Activated T-cell treated with anti-CD3 and anti-CD28 coated beads, Interleukin-2, amount 50 U/mL, for 48 hours (primary cell): ENCODE measurements around the gene WHAMM.
A peak's percentile ranks its signal among the peaks of the same experiment; 100 is the strongest.
"Not testable (repeated sequence)": the region's sequence is repeated elsewhere in the genome, so short reads cannot be mapped to it uniquely, and the experiment has no call there.

Experiments
- DNase-seq, 2 experiments: peaks; one replicate each; pipeline ENCODE4 v3.0.0-alpha.2; 2020

WHAMM gene

DNA sequence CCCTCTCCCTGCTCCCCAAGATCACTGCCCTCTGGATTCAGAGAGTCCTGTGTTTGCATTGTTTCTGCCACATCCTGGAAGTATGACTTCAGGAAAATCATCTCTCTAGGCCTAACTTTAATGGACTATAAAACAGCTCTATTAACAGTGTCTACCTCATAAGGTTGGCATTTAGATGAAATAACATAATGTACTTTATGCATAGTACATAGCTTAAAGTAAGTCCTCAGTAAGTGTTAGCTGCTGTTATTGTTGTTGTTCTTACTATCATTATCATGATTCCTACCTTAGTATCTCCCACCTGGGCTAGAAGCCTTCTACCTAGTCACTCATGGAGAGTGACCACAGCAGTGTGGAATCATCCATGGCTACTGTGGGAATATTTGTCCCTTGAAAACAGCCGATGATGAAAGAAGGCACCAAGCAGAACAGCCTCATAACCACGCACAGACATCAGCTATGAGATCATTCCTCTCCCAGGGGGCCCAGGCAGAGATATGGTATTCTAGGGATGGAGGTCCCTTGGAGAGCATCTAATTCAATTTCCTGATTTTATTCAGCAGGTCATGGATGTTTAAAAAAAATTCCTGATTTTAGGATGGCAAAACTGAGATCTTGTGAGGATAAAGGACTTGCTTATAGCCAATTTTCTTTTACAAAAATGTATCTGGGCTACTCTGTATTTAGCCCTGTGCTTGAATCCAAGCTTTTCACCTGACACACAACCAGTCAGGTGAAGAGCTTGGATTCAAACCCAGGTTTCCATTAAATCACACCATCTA, 5.4 kb upstream of the WHAMM start:
- DNase-seq, result no peak

DNA sequence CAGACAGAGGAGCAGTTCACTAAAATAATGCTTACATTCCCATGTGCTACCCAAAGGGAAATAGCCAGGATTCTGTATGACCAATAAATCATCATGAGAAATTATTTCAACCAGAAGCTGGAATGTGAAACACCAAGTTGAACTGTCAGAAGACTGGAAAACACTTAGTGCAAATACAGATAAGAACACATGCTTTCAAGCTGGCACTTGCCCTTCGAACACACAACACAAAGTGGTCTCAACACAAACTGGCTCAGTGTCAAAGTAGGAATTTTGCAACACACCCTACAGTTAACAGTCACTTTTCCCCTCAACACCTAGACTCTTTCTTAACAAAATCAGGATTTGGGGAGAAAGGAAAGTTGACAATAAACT, 4.9 kb upstream of the WHAMM start:
- no peak for DNase-seq

DNA sequence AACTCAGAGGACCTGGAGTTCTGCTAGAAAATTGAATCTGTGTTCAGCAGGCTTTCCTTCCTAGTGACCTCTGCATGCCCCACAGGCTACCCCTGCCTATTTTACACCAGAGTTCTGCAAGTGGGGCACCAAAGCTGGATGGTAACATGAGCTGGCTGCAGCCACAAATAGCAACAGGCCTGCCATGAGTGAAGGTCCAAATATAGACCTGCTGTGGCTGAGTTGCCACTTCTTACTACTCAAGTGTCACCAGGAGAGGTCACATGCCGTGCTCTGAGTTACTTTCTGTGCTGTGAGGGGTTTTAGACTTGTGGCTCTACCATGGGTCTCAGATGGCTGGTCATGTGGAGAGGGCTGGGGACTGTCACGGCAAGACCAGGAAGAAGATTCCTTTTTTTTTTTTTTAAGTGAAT, 3.4 kb upstream of the WHAMM start, which contains the start of gene FSD2:
TSS of gene FSD2 (minus strand) at position 76 of the 413 bp plus-strand sequence. CDS start 18,679 bp downstream, outside the sequence.
- DNase-seq, result no peak

- DNase-seq, result no peak
Observed at GRCh38 chr15:82807920-82808633, 1.4 kb upstream of the WHAMM start.

DNA sequence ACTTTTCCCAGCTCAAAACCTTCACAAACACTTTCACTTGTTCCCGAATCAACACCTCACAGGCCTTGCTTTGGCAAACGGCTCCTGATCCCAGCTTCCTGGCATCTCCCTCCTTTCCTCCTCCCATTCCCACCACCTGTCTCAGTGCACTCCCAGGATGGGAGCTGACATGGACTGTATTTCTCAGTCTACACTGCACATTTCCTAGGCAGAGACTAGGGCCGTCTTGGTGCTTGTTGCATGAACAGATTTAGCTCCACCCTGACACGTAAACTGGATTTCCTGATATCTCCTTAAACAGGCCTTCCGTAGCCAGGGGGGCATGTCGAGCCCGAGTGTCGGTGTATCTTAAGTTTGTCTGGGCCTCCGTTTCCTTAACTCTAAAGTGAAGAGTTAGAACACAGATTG, 790 bp upstream of the WHAMM start:
- no peak for DNase-seq

- peak in 1 of 2 experiments; percentile 47 for DNase-seq
Observed at GRCh38 chr15:82810061-82810889, 847 bp downstream of the WHAMM start.

DNA sequence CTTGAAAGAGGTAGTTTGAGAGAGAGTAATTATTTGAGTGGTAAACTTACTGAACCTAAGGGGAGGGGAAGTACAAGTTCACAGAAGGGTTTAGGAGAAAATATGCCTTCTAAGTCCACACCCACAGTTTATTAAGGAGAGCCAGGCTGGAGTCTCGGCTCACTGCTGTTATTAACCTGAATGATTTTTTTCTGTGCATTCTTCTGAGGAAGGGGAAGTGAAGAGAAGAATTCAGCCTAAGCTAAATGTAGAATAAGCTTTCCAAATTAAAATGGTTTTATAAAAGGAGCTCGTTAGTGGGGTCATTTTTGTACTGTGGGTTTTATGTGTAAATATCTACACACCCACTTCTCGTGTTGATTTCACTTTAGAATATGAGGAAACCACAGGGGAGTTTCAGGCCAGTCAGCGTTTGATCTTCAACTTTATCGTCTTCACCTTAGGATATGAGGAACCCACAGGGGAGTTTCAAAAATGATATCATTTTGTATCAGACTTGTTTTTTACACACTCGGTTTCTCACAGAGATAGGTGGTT, 1.5 kb downstream of the WHAMM start:
- peak; percentile 30 to 39 for DNase-seq

- no peak for DNase-seq
Observed at GRCh38 chr15:82812994-82813393, 3.6 kb downstream of the WHAMM start.

DNA sequence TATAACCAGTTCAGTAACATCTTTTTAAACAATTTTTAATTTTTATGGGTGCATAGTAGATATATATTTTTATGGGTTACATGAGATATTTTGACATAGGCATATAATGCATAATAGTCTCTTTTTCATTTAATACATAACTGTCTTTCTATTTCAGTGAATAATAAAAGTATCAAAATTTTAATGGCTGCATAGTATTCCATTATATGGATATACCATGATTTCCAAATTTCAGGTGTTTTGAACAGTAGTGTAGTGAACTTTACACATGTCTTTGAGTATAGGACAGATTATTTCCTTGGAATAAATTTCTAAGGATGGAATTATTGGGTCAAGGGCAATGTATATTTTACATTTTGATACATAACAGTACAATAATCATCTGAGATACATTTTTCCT, 10.7 kb downstream of the WHAMM start:
- DNase-seq, result no peak

DNA sequence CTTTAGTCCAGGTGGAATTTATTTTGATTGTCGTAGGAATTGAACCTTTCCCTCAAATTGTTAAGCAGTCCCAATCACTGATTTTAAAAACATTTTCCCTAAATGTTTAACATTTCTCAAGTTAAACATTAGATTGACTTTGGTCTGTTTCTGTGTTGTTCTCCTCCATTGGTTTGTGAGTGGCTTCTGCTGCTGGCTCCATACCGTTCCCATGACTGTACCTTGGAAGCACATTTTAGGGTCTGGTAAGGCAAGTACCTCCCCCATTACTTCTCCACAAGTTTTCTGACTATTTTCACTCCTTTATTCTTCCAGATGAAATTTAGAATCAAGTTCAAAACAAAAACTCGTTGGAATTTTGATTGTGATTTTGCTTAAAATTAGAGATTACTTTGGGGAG, 12.0 kb downstream of the WHAMM start:
- DNase-seq, result not testable (repeated sequence)

DNA sequence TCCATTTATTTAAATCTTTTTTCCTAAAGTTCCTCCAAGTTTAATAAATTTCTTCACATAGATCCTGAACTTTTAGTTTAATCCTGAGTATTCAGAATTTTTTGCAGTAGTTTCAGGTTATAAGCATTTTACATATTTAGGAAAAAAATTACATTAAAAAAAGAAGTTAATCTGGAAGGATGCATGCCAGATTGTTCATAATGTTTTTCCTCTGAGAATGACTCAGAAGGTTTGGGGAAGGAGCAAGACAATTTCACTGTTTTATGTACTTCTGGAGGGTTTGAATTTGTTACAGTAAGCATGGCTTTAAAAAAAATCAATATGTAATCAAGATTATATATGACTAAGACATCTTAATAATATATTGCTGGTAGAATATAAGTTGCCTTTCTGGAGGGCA, 12.4 kb downstream of the WHAMM start:
- not testable (repeated sequence) for DNase-seq

DNA sequence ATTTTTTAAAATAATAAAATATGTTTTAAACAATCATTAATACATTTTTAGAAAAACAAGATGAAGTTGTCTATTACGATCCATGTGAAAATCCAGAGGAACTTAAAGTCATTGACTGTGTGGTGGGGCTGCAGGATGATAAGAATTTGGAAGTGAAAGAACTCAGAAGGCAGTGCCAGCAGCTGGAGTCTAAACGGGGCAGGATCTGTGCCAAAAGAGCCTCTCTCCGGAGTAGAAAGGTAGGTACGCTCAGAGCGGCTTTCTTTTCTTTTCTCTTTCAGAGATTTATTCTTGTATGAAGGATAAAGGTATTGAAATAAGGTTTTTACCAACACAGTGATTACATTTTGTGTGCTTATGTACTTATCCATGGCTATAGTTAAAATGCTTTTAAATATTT, 13.6 kb downstream of the WHAMM start:
- no peak for DNase-seq

GRCh38 chr15:82828075-82828474, 18.6 kb downstream of the WHAMM start:
- no peak for DNase-seq

GRCh38 chr15:82829234-82829633, 19.8 kb downstream of the WHAMM start:
- DNase-seq, result no peak

DNA sequence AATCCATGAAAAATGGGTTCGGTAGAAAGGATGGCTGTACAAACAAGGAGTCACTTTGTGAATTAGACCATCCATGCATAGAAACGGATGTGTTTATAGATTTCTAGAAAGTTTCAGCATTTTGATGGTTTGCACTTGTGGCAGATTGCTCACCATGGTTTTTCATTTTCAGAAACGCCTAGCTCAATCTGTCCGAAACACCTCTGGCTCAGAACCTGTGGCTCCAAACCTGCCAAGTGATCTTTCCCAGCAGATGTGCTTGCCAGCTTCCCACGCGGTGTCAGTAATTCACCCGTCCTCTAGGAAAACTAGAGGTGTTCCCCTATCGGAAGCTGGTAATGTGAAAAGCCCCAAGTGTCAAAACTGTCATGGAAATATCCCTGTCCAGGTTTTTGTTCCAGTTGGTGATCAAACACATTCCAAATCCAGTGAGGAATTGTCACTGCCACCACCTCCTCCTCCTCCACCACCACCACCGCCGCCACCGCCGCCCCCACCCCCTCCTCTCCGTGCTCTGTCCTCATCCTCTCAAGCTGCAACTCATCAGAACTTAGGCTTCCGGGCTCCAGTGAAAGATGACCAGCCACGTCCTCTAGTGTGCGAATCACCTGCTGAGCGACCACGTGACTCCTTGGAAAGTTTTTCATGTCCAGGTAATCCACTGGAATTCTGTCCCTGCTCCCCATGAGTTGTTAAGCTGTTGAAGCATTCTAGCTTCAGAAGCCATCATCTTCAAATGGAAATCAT, 21.2 kb downstream of the WHAMM start:
- no peak for DNase-seq

- no peak for DNase-seq
Observed at GRCh38 chr15:82831894-82832600, 22.6 kb downstream of the WHAMM start.

DNA sequence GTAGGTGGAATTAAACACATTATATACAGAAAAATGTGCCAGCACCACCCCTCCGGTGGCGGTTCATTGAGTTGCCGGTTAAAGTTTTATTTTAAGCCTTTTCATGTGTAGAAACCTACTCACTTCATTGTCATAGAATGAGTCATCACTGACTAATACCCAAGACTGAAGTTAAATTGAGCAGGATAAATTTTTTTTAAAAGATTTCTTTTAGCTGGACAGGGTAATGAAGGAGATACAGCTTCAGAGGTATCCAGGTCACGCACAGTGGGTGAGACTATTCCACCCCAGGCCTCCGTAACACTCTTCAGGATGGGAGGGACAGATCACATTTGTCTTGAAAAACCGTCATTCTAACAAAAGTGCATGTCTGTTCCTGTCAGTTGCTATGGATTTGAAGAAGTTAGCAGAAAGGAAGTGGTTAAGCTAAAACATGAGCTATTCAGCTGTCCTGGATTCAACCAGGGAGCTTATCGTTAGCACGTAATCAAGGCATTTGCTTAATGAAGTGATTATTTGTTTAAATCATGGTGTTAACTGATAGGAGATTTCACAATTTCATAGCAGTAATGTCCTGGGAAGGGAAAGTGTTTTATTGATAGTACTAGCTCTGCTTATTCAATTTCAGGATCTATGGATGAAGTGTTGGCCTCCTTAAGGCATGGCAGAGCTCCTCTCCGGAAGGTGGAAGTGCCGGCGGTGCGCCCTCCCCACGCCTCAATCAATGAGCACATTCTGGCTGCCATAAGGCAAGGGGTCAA, 23.4 kb downstream of the WHAMM start:
- DNase-seq, result peak; percentile 55 to 67

DNA sequence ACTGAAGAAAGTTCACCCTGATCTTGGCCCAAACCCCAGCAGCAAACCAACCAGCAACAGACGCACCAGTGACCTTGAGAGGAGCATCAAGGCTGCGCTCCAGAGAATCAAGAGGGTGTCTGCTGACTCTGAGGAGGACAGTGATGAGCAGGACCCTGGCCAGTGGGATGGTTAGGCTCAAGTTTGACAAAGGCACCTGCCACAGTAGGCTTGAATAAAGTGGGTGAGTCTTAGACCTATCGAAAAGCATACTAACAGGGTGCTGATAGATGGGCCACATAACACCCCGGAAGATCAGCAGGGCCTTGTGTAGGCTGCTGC, 23.9 kb downstream of the WHAMM start:
- DNase-seq, result no peak

GRCh38 chr15:82835391-82835917, 26.0 kb downstream of the WHAMM start:
- DNase-seq, result no peak

- DNase-seq, result no peak
Observed at GRCh38 chr15:82838096-82838735, 28.8 kb downstream of the WHAMM start.
